Lower leg skin (tissue), 3 donors: Measurements from ENCODE around the gene SWAP70.

ENCODE experiments used
- POLR2A ChIP-seq, 2 donors: fragments of 450-650 bp; IDR thresholded peaks; one replicate each; pipeline ENCODE4 v1.6.1; 2016 to 2017; ENCODE audit warnings: antibody characterized with exemption in 2 of 2, mild to moderate bottlenecking in 1 of 2, moderate library complexity in 1 of 2
- TF ChIP-seq, protein P1 (sequence below), 3 donors: fragments of 450-650 bp; IDR thresholded peaks; one replicate each; pipeline ENCODE4 v1.5.1; 2016; ENCODE audit warnings: antibody characterized with exemption in 3 of 3, mild to moderate bottlenecking in 3 of 3, moderate library complexity in 2 of 3

GRCh38 chr11:9759519-9760192 is 95.8 kb downstream of the SWAP70 start:
- TF ChIP-seq, protein P1, sequence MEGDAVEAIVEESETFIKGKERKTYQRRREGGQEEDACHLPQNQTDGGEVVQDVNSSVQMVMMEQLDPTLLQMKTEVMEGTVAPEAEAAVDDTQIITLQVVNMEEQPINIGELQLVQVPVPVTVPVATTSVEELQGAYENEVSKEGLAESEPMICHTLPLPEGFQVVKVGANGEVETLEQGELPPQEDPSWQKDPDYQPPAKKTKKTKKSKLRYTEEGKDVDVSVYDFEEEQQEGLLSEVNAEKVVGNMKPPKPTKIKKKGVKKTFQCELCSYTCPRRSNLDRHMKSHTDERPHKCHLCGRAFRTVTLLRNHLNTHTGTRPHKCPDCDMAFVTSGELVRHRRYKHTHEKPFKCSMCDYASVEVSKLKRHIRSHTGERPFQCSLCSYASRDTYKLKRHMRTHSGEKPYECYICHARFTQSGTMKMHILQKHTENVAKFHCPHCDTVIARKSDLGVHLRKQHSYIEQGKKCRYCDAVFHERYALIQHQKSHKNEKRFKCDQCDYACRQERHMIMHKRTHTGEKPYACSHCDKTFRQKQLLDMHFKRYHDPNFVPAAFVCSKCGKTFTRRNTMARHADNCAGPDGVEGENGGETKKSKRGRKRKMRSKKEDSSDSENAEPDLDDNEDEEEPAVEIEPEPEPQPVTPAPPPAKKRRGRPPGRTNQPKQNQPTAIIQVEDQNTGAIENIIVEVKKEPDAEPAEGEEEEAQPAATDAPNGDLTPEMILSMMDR (IDR thresholded peaks at IDR 0.05), result no peak
- no peak for TF ChIP-seq POLR2A (IDR thresholded peaks at IDR 0.05)
